ENCODE data around the gene FAM149A.

DNA sequence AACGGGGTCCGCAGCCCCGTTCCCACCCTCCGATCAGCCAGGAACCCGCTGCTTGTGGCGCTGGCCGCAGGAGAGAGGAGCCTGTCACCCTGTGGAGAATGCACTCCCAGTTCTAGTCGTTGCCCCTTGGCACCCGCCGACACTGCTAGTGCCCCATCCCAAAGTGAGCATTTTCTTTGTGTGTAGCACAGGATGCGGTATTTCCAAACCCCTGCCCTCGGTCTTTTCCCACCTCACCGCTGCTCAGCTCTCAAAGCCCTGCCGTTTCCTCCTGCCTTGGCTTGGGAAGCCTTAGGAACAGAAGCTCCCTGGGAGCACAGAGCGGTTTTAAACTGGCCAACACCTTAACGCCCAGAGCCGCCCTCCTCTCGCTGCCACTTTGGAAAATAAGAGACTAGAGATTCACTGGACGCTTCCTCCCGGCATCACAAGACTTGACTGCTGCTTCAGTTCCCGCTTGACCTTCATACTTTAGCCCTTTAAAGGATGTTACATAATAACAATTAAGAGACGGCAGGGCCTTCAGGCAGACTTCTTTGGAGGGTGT, 87.6 kb downstream of the FAM149A start:
- TF ChIP-seq, protein P1, sequence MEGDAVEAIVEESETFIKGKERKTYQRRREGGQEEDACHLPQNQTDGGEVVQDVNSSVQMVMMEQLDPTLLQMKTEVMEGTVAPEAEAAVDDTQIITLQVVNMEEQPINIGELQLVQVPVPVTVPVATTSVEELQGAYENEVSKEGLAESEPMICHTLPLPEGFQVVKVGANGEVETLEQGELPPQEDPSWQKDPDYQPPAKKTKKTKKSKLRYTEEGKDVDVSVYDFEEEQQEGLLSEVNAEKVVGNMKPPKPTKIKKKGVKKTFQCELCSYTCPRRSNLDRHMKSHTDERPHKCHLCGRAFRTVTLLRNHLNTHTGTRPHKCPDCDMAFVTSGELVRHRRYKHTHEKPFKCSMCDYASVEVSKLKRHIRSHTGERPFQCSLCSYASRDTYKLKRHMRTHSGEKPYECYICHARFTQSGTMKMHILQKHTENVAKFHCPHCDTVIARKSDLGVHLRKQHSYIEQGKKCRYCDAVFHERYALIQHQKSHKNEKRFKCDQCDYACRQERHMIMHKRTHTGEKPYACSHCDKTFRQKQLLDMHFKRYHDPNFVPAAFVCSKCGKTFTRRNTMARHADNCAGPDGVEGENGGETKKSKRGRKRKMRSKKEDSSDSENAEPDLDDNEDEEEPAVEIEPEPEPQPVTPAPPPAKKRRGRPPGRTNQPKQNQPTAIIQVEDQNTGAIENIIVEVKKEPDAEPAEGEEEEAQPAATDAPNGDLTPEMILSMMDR (IDR thresholded peaks at IDR 0.05): no peak
- TF ChIP-seq POLR2A (IDR thresholded peaks at IDR 0.05): no peak

Data from thyroid gland (tissue), 4 donors.